Panc1 (cell line): ENCODE data around the gene ARHGEF26. TPM values are rescaled to one million over a fixed set of nuclear protein-coding genes. Genes with fewer than 3 reads are reported as not detected.

Experiments used
- ATAC-seq: fragments of 200-7000 bp; cut with Tn5 transposase; 2 replicates; pipeline ENCODE4 v1.9.1; 2020; ENCODE audit warnings: mild to moderate bottlenecking, moderate library complexity
- BruUV-seq: library from RNA; stranded (reverse); fragments of 400-500 nt; replicated peaks from 2 replicates; lab custom pipeline; 2021; lab: Mats Ljungman, UMichigan
- CTCF ChIA-PET: fragments of 300-600 bp; sonication (Branson Sonifier 250); formaldehyde crosslinking; loops from one replicate; lab custom pipeline; 2022; ENCODE audit warnings: antibody characterized with exemption; lab: Charles Lee
- POLR2A ChIA-PET: fragments of 300-600 bp; sonication (Branson Sonifier 250); formaldehyde crosslinking; loops from one replicate; lab custom pipeline; 2022; ENCODE audit warnings: antibody characterized with exemption; lab: Charles Lee
- DNase-seq: peaks from one replicate; pipeline ENCODE4 v3.0.0-alpha.2; 2010; ENCODE audit warnings: low read depth, low spot score
- H3K27ac ChIP-seq: 2 replicates; pipeline ENCODE4 v1.5.1; 2011; ENCODE audit warnings: mild to moderate bottlenecking, low read length, inconsistent platforms
- H3K27me3 ChIP-seq: fragments of 200-500 bp; sonication (Bioruptor generic); 2 replicates; pipeline ENCODE4 v1.6.0; 2014; ENCODE audit warnings: low read length, inconsistent platforms; ENCODE audit not compliant: control insufficient read depth, insufficient read depth
- H3K36me3 ChIP-seq: fragments of 200-500 bp; sonication (Bioruptor generic); 2 replicates; pipeline ENCODE4 v1.5.1; 2014; ENCODE audit warnings: inconsistent platforms, mild to moderate bottlenecking, low read length, moderate library complexity; ENCODE audit not compliant: control insufficient read depth, insufficient read depth
- H3K4me1 ChIP-seq: 2 replicates; pipeline ENCODE4 v1.5.1; 2011; ENCODE audit warnings: inconsistent platforms, mild to moderate bottlenecking, low read length, moderate library complexity; ENCODE audit not compliant: control insufficient read depth, insufficient read depth
- H3K4me3 ChIP-seq, 2 experiments: 2 replicates each; pipeline ENCODE4 v1.5.1; 2011 to 2012; ENCODE audit warnings: low read depth in 2 of 2, low read length in 2 of 2, mild to moderate bottlenecking in 2 of 2, inconsistent platforms in 1 of 2, moderate library complexity in 1 of 2
- H3K9me3 ChIP-seq: fragments of 200-500 bp; sonication (Bioruptor generic); 2 replicates; pipeline ENCODE4 v1.5.1; 2014; ENCODE audit warnings: low read depth, mild to moderate bottlenecking, inconsistent platforms, low read length, moderate library complexity; ENCODE audit not compliant: control insufficient read depth, insufficient read depth
- POLR2AphosphoS5 ChIP-seq: IDR thresholded peaks from 2 replicates; pipeline ENCODE4 v1.6.1; 2012; ENCODE audit warnings: mild to moderate bottlenecking, low read depth, low read length, moderate library complexity
- SIN3A ChIP-seq: IDR thresholded peaks from 2 replicates; pipeline ENCODE4 v1.6.1; 2012; ENCODE audit warnings: low read depth, mild to moderate bottlenecking, low read length, moderate library complexity, borderline replicate concordance; ENCODE audit not compliant: insufficient read depth
- TCF7L2 ChIP-seq: IDR thresholded peaks from 2 replicates; pipeline ENCODE4 v1.6.1; 2011; ENCODE audit warnings: mild to moderate bottlenecking, low read depth, low read length, inconsistent platforms
- in situ Hi-C: cut with HindIII; loops from 2 replicates; pipeline ENCODE4 v1.10.0; 2016; ENCODE audit warnings: low sequenced_read_pairs, low pct_unique_long_range_greater_than_20kb
- intact Hi-C: fragments of 100-400 bp; cut with micrococcal nuclease; formaldehyde crosslinking; loops from one replicate; pipeline ENCODE4 v1.10.0; 2022; ENCODE audit not compliant: unreplicated experiment
- total RNA-seq: library from RNA; stranded (reverse); gene quantifications from one replicate; pipeline ENCODE4 v1.2.1, GENCODE V29; 2021; ENCODE audit not compliant: unreplicated experiment
- TF ChIP-seq, protein P1 (sequence below), 2 experiments: IDR thresholded peaks; 2 replicates each; pipeline ENCODE4 v1.6.1; 2011 to 2012; ENCODE audit warnings: low read depth in 2 of 2, control low read depth in 1 of 2, low read length in 1 of 2, mild to moderate bottlenecking in 1 of 2, moderate library complexity in 1 of 2; ENCODE audit not compliant: insufficient read depth in 1 of 2
- TF ChIP-seq, protein P2 (sequence below): fragments of 450-650 bp; IDR thresholded peaks from 2 replicates; pipeline ENCODE4 v1.5.1; 2017; ENCODE audit warnings: mild to moderate bottlenecking

Gene ARHGEF26
- total RNA-seq, 1 experiment from 2014 or later, result 2.0 TPM

DNA sequence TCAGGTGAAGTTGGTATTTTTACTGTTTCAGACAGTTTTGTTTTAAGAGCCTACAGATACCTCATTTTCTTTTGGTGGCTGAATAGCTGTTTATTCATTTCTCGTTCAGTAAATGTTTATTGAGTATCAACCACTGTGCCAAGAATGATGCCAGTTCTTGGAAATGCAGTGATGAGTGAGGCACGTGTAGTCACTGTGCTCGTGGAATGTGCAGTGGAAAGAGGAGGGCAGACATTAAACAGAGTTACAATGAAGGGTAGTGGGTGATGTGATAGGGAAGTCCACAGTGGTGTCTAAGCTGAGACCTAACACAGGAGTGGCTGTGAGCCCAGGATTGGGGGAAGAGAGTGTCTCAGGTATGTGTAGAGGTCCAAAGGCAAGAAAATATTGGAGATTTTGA is 73.7 kb downstream of the ARHGEF26 start:
- no peak for DNase-seq
- ATAC-seq, result no peak
- TF ChIP-seq, protein P1, sequence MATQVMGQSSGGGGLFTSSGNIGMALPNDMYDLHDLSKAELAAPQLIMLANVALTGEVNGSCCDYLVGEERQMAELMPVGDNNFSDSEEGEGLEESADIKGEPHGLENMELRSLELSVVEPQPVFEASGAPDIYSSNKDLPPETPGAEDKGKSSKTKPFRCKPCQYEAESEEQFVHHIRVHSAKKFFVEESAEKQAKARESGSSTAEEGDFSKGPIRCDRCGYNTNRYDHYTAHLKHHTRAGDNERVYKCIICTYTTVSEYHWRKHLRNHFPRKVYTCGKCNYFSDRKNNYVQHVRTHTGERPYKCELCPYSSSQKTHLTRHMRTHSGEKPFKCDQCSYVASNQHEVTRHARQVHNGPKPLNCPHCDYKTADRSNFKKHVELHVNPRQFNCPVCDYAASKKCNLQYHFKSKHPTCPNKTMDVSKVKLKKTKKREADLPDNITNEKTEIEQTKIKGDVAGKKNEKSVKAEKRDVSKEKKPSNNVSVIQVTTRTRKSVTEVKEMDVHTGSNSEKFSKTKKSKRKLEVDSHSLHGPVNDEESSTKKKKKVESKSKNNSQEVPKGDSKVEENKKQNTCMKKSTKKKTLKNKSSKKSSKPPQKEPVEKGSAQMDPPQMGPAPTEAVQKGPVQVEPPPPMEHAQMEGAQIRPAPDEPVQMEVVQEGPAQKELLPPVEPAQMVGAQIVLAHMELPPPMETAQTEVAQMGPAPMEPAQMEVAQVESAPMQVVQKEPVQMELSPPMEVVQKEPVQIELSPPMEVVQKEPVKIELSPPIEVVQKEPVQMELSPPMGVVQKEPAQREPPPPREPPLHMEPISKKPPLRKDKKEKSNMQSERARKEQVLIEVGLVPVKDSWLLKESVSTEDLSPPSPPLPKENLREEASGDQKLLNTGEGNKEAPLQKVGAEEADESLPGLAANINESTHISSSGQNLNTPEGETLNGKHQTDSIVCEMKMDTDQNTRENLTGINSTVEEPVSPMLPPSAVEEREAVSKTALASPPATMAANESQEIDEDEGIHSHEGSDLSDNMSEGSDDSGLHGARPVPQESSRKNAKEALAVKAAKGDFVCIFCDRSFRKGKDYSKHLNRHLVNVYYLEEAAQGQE (IDR thresholded peaks at IDR 0.05; ENCODE audit: insufficient read depth in 1 of 2, low read depth in 2 of 2, low read length in 1 of 2), result no peak
- TF ChIP-seq, protein P2, sequence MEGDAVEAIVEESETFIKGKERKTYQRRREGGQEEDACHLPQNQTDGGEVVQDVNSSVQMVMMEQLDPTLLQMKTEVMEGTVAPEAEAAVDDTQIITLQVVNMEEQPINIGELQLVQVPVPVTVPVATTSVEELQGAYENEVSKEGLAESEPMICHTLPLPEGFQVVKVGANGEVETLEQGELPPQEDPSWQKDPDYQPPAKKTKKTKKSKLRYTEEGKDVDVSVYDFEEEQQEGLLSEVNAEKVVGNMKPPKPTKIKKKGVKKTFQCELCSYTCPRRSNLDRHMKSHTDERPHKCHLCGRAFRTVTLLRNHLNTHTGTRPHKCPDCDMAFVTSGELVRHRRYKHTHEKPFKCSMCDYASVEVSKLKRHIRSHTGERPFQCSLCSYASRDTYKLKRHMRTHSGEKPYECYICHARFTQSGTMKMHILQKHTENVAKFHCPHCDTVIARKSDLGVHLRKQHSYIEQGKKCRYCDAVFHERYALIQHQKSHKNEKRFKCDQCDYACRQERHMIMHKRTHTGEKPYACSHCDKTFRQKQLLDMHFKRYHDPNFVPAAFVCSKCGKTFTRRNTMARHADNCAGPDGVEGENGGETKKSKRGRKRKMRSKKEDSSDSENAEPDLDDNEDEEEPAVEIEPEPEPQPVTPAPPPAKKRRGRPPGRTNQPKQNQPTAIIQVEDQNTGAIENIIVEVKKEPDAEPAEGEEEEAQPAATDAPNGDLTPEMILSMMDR, result no peak
- TF ChIP-seq SIN3A (no peak), POLR2AphosphoS5 (no peak), TCF7L2 (no peak)
- ChIA-PET CTCF (no interaction called here), POLR2A (no interaction called here)
- no peak overlapping the region for H3K4me3 ChIP-seq
- no peaks in the 10 kb centered on the region for H3K9me3 ChIP-seq
- H3K4me1 ChIP-seq, result no peaks in the 10 kb centered on the region
- H3K27ac ChIP-seq, result no peak overlapping the region
- no peaks in the 10 kb centered on the region for H3K36me3 ChIP-seq
- H3K27me3 ChIP-seq, result no peaks in the 10 kb centered on the region
- in situ Hi-C loops, result no loop called here
- intact Hi-C loops, result no loop called here
- BruUV-seq, result no TSS peak

DNA sequence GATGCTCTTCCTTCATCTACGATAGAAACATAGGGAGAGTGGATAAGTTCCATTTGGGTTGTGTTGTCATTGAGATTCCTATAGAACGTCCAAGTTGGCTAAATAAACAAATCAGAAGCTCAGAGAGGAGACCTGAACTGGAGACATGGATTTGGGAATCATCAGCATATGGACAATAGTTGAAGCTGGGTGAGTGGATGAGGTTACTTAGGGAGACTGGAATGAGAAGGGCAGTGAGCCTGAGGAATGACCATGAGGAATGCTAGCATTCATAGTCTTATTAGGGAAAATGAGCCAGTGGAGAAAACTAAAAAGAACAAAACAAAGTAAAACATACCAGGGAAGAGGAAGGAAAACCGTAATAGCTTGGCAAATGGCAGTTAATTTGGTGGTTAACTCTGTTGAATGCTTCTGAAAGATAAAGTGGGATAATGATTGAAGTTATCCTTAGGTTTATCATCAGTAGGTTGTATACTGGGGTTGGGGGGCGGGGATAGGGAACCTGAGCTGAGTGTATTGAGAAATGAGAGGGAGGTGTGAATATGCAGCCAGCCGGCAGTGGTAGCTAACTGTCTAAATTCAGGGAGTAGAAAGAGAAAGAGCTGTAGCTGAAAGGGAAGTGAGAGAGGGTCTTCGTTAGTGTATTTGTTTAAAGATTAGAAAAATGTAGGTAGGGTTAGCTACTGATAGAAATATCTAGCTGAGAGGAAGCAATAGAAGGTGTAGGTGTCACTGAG is 74.6 kb downstream of the ARHGEF26 start:
- H3K9me3 ChIP-seq, result no peaks in the 10 kb centered on the region
- H3K4me3 ChIP-seq, result no peak overlapping the region
- in situ Hi-C loops, result no loop called here
- H3K27ac ChIP-seq, result no peak overlapping the region
- TF ChIP-seq TCF7L2 (no peak), SIN3A (no peak), POLR2AphosphoS5 (no peak)
- TF ChIP-seq, protein P2, result no peak
- TF ChIP-seq, protein P1 (IDR thresholded peaks at IDR 0.05; ENCODE audit: insufficient read depth in 1 of 2, low read depth in 2 of 2, low read length in 1 of 2), result no peak
- H3K36me3 ChIP-seq, result no peaks in the 10 kb centered on the region
- ChIA-PET POLR2A (no interaction called here), CTCF (no interaction called here)
- intact Hi-C loops, result no loop called here
- DNase-seq, result no peak
- ATAC-seq, result no peak
- H3K4me1 ChIP-seq, result no peaks in the 10 kb centered on the region
- no peaks in the 10 kb centered on the region for H3K27me3 ChIP-seq
- BruUV-seq, result no TSS peak
